Mesothelial cell of epicardium (in vitro differentiated cells): Measurements from ENCODE around the gene LMO1. TPM values are rescaled to one million over a fixed set of nuclear protein-coding genes. Genes with fewer than 3 reads are reported as not detected.

Source experiments
- DNase-seq, 2 experiments: peaks; one replicate each; pipeline ENCODE4 v3.0.0; 2021; ENCODE audit warnings: low spot score in 2 of 2; ENCODE audit not compliant: unreplicated experiment in 2 of 2
- H3K27ac Mint-ChIP-seq: 2 replicates; pipeline ENCODE4 v1.8.0; 2021; ENCODE audit warnings: mixed read lengths
- H3K27me3 Mint-ChIP-seq: 2 replicates; pipeline ENCODE4 v1.8.0; 2021; ENCODE audit warnings: low read depth, mixed read lengths
- H3K36me3 Mint-ChIP-seq: 2 replicates; pipeline ENCODE4 v1.8.0; 2021; ENCODE audit warnings: mixed read lengths
- H3K4me1 Mint-ChIP-seq: 2 replicates; pipeline ENCODE4 v1.8.0; 2021; ENCODE audit warnings: mixed read lengths
- H3K4me3 Mint-ChIP-seq: 2 replicates; pipeline ENCODE4 v1.8.0; 2021; ENCODE audit warnings: mild to moderate bottlenecking, moderate library complexity, mixed read lengths
- H3K9me3 Mint-ChIP-seq: 2 replicates; pipeline ENCODE4 v1.8.0; 2021; ENCODE audit warnings: mixed read lengths
- total RNA-seq: library from RNA; stranded (reverse); gene quantifications from 3 replicates; pipeline ENCODE4 v1.2.1, GENCODE V29; 2021
- TF ChIP-seq, protein P1 (sequence below): fragments of 200-600 bp; sonication (generic); IDR thresholded peaks from one replicate; pipeline ENCODE4 v1.5.0; 2021; ENCODE audit warnings: antibody characterized with exemption; ENCODE audit not compliant: unreplicated experiment

Gene LMO1
- total RNA-seq, 1 donor from 2014 or later, result 4.1 TPM

DNA sequence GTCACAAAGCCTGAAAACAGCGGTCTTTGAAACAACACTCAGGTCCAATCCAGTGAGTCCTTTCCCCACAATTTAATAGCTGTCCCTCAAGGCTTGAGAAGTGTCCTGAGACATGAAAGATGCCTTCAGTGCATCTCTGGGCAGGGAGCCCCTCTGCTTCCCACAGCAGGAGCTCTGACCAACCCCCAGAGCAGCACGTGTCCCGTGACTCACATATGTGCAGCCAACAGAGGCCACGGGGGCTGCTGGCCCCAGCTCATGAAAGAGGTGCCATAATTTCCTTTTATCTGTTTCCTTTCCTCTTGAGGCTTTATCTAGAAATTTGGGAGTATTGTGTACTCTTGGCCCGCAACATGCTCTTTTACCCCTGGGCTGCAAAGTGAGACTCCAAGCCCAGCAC lies 33.2 kb upstream of the LMO1 start:
- peaks cover 12% of the 10 kb centered on the region for H3K4me1 Mint-ChIP-seq
- no peaks in the 10 kb centered on the region for H3K9me3 Mint-ChIP-seq
- peak in 1 of 2 experiments; percentile 34 for DNase-seq
- H3K27me3 Mint-ChIP-seq, result no peaks in the 10 kb centered on the region
- H3K27ac Mint-ChIP-seq, result no peak overlapping the region
- TF ChIP-seq, protein P1, sequence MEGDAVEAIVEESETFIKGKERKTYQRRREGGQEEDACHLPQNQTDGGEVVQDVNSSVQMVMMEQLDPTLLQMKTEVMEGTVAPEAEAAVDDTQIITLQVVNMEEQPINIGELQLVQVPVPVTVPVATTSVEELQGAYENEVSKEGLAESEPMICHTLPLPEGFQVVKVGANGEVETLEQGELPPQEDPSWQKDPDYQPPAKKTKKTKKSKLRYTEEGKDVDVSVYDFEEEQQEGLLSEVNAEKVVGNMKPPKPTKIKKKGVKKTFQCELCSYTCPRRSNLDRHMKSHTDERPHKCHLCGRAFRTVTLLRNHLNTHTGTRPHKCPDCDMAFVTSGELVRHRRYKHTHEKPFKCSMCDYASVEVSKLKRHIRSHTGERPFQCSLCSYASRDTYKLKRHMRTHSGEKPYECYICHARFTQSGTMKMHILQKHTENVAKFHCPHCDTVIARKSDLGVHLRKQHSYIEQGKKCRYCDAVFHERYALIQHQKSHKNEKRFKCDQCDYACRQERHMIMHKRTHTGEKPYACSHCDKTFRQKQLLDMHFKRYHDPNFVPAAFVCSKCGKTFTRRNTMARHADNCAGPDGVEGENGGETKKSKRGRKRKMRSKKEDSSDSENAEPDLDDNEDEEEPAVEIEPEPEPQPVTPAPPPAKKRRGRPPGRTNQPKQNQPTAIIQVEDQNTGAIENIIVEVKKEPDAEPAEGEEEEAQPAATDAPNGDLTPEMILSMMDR, result no peak
- no peaks in the 10 kb centered on the region for H3K36me3 Mint-ChIP-seq
- no peak overlapping the region for H3K4me3 Mint-ChIP-seq

GRCh38 chr11:8296038-8296649 lies 32.5 kb upstream of the LMO1 start:
- no peaks in the 10 kb centered on the region for H3K9me3 Mint-ChIP-seq
- no peak overlapping the region for H3K4me3 Mint-ChIP-seq
- DNase-seq, result no peak
- H3K27me3 Mint-ChIP-seq, result peaks cover 1% of the 10 kb centered on the region
- no peak overlapping the region for H3K27ac Mint-ChIP-seq
- no peaks in the 10 kb centered on the region for H3K36me3 Mint-ChIP-seq
- H3K4me1 Mint-ChIP-seq, result peaks cover 14% of the 10 kb centered on the region
- TF ChIP-seq, protein P1, result no peak

- DNase-seq, result peak in 1 of 2 experiments; percentile 29
- H3K9me3 Mint-ChIP-seq, result no peaks in the 10 kb centered on the region
- no peak overlapping the region for H3K4me3 Mint-ChIP-seq
- no peaks in the 10 kb centered on the region for H3K36me3 Mint-ChIP-seq
- H3K4me1 Mint-ChIP-seq, result peaks cover 24% of the 10 kb centered on the region
- H3K27ac Mint-ChIP-seq, result no peak overlapping the region
- TF ChIP-seq, protein P1, result no peak
- H3K27me3 Mint-ChIP-seq, result peaks cover 1% of the 10 kb centered on the region
Observed at GRCh38 chr11:8294251-8294935, 30.7 kb upstream of the LMO1 start.

DNA sequence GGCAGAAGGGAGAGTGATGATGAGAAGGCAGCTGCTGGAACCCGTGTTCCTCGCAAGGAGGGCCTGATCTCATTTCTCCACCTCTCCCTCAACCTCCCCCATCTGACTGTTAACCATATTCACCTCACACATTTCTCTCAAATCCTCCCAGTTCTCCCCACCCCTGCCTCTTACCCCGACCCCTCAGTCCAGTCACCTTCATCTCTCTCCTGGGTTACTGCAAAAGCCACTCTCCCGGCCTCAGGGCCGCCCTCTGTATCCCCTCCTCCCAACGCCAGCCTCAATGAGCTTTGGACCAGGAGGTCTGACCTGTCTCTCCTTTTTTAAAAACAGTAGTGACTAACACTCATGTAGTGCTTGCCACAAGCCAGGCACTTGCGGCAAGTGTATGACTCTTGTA lies 29.5 kb upstream of the LMO1 start:
- H3K36me3 Mint-ChIP-seq, result no peaks in the 10 kb centered on the region
- TF ChIP-seq, protein P1, result no peak
- H3K4me1 Mint-ChIP-seq, result peaks cover 31% of the 10 kb centered on the region

GRCh38 chr11:8292351-8292750 lies 28.7 kb upstream of the LMO1 start:
- H3K4me3 Mint-ChIP-seq, result no peak overlapping the region
- no peaks in the 10 kb centered on the region for H3K9me3 Mint-ChIP-seq
- peak in 1 of 2 experiments; percentile 21 for DNase-seq
- no peak overlapping the region for H3K27ac Mint-ChIP-seq
- H3K27me3 Mint-ChIP-seq, result peaks cover 1% of the 10 kb centered on the region
- H3K4me1 Mint-ChIP-seq, result peaks cover 31% of the 10 kb centered on the region
- no peaks in the 10 kb centered on the region for H3K36me3 Mint-ChIP-seq
- TF ChIP-seq, protein P1, result no peak

More for the DNA sequence above, 29.5 kb upstream of the LMO1 start:
- Mint-ChIP-seq H3K27me3 (peaks cover 1% of the 10 kb centered on the region), H3K4me3 (no peak overlapping the region), H3K27ac (no peak overlapping the region), H3K9me3 (no peaks in the 10 kb centered on the region)
- DNase-seq, result no peak
